NCI-H774 (cell line): Measurements from ENCODE around the gene MTUS2.

Experiments
- DNase-seq: peaks from one replicate; lab custom pipeline; 2025; lab: John Stamatoyannopoulos, UW

MTUS2 gene

DNA sequence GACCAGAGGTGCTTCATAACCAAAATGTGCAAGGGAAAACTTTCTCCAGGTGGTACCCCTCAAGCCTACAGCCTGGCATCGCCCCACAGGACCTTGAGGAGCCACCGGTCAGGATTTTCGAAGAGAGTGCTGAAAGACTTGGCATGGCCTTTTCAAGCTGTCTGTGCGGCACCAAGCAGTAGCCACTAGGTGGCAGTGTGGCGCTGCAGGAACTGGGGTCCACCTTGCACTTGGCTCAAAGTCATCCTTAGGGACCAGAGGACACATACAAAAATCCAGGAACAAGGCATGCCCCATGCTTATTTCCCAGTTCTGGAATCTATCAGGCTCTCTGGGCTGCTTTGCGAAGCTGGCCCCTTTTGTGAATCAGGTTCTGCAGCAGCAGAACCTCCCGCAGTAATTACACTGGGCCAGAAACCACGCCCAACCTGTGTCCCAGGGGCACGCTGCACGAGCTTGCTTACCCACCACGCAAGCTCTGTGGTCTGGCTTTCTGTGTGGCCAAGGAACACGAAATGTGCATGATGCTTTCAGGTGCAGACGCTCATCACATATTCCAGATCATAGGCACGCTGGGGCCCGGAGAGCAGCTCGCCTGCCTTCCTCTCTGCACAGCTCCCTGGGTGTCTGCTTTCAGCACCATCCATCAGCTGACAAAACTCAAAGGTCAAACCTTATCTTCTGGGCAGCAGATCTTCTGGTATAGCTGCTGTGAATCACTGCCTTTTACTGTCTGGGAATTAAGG is 688.2 kb downstream of the MTUS2 start:
- DNase-seq: peak; percentile 13

DNA sequence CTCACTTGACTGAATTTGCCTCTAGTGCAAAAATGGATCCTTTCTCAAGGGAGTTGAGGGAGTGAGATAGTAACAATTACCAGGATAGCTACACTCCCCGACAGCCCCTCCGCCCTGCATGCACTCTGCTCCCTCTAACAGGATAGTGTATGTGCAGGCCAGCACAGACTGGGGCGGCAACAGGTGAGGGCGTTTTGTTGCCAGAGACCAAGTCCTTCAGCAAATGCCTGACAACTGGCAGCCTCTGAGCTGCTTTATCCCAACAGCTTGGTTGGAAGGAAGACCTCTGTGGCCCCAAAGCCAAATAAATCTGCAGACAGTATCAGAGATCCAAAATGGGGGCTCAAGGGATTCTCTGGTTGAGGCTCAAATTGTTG is 688.7 kb downstream of the MTUS2 start:
- DNase-seq: no peak

DNA sequence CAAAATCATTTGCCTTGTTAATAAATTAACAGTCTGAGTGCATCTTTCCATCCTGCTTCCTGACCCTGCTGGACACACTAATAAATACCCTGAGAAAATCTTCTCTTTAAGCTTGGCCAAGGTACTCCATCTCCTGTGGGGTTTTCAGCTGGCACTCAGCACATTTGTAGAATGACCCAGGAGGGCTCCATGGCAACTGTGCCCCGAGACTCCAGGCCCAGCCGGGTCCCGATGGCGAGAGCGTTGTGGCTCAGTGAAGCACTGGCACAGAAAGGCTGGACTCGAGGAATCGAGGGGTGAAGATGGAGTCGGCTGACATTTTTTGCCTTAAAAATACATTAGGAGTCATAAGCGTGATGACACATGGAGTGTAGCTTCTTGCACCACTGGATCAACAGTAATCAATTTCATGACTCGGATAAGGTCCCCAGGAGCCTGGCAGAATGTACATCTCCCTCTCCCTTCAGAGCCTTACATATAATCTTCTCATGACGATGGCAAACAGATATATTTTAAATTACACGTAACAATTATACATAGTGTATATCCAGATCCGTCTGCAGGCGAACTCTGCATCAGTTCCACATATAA is 690.0 kb downstream of the MTUS2 start:
- DNase-seq: no peak

DNA sequence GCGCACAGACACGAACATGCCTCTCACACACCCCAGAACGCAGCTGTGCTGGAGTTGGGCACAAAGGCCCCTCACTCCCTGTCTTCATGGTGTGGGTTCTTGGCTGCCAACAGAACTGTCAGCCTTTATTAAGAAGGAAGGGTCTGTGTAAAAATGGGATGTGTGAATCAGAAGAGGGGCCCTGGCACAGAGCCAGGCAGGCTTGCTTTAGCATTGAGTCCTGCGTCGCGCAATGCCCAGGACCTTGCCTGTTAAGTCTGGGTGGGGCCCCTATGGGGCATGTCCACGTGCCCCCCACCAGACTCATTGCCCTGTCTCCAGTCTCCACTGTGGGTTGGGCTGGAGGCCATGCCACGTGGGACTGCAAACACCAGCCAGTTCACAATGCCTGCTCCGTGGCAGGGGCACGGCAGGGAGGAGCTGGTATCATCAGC is 690.5 kb downstream of the MTUS2 start:
- no peak for DNase-seq

DNA sequence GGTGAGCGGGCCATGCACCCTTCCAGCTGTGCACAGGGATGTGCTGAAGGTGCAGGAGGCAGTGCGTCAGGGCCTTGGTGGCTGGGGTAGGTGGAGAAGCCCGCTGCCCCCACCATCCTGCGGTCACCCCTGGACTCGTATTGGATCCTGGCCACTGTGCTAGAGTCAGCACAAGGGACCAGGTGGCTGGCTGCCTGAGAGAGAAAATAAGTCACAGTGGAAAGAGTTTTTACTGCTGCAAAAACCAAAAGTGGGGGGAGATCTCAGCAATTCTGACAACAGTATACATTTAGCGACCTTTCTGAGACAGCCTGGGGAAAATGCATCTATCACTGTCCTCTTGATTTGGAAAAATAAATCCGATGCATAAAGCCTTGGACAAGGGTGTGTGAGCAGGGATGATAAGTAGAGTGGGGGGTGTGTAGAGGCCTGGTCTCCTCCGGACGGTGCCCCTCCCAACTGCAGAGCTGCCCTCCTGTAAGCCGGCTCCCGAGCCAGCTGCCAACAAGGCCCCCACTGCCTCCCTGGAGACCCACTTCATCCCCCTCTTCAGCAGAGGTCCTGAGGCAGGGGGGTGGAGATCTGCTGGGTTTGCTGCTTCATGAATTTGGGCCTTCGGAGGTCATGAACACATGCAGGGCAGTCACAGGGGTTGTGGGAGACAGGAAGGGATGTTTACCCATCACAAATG is 691.1 kb downstream of the MTUS2 start:
- no peak for DNase-seq

DNA sequence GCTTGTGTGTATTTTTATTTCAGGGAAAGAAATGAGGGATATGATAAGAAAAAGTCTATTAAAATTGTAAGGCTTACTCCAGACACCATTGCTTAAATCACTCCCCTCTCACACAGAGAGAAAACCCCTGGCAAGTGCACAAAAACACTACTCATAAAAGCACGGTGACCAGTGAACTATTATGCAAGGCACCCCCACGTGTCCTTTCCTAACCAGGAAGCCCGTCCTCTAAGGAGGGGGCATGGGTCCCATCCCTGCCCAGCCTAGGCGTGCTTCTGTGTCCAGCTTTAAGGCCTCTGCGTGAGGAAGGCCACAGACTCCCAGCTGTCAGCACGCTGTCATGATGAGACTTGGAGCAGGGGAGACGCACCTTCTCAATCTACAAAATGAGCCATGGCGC is 691.8 kb downstream of the MTUS2 start:
- no peak for DNase-seq

DNA sequence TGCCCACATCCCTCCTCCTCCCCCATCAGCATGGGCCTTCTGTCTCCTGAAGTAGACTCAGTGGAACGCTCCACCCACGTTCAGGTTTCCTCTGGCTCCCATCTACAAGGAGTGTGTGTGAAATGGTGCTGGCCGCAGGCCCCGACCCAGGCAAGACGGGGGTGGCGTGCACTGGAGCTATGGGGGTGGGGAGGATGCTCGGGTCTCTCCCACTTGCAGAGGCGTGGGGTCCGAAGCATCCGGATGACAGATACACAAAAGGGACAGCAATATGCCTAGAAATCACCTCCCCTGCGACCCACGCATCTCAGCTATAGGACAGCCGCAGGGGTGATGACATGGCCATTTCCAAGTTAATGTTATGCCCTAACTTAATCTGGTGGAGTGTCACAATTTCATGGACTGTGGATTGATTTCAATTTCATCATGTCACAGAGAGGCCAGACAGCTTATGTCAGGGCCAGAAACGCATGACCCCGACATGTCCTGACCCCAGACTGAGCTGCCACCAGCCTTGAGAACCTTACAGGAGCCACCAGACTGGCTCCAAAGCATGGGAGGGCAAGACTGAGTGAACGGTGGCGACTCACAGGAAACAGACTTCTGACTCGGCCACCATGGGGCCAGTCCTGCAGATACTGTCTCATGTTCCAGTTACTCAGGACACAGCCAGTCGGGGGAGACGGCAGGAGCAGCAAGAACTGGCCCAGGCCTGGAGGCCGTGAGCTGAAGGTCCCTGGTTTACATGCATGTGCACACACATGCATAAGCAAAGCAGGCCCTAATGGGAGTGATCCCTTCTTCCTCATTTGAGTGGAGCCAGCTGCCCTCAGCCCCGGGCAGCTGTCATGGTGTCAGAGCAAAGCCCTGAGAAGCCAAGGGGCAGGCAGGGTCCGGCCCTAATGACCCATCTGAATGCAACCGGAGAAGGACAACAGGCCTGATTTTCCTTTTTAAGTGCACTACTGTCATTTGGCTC is 693.2 kb downstream of the MTUS2 start:
- DNase-seq: no peak

DNA sequence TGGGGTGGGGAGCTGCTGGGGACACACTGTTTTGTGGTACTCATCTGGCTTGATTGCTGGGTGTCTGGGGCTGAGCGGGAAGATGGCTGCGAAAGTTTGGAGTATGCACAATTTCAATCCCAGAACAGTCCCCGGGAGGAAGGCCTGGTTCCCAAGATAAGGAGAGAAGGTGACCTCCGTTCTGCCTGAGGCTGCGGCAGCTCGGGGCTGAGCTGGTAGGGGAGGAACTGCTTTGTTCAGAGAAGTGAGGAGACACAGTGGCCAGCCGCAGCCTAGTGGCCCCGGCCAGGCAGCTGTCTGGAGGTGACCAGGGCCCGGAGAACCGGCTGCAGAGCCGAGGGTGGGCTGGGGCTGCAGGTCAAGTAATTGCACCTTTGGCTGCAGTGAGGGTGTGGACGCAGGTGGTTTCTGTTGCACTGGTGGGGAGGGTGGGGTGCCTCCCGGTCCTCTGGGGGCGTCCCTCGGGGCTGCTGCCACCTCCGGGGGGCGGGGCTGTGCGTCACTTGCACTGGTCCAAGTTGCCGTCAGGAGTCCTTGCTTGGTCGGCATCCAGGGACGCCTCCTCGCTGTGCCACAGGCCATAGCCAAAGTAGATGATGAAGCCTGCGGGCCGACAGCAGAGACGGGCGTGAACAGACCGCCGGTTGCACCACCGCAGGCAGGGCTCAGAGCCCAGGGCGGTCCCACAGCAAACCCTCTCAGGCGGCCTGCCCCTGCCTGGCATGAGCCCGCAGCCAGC is 694.0 kb downstream of the MTUS2 start:
- DNase-seq: no peak

DNA sequence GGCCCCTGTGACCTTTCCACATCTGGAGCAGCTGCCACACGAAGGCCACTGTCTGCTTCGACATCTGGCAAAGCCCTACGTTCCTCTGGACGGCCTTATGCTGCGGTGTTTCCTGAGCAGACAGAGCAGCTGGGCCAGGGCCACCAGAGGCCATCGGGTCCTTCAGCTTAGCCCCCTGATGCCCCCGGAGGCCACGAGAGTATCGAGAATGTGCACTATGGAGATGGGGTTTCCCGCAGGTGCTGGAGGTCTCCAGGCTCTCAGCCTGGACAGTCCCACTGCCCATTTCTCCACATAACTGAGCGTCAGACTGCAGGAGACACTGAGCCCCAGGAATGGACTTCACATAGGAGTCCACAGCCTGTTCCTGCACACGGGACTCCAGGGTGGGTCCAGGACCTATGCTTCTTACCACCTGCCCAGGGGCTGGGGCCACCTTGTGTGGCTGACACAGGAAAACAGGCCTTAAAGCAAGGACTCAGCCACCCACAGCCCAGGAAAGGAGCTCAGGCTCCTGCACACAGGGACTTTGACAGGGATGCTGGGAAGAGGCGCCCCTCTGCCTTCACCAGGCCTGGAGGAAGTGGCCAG is 694.7 kb downstream of the MTUS2 start:
- DNase-seq: no peak

DNA sequence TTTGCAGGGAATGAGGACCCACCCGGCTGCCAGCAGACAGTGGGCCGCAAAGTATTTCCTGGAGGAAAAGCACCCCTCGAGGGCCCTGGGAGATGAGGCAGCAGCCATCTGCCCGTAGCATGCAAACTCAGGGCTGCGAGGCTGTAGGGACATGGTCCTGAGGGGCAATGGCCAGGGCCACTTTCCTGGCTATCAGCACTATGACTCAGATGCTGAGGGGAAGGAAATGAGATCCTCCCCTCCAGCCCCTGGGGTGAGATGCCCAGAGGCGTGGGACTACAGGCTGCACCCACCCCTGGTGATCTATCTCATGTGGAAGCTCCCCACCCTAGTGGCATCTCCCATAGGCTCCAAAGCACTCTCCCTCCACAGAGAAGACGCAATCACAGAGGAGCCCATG is 695.2 kb downstream of the MTUS2 start:
- no peak for DNase-seq

DNA sequence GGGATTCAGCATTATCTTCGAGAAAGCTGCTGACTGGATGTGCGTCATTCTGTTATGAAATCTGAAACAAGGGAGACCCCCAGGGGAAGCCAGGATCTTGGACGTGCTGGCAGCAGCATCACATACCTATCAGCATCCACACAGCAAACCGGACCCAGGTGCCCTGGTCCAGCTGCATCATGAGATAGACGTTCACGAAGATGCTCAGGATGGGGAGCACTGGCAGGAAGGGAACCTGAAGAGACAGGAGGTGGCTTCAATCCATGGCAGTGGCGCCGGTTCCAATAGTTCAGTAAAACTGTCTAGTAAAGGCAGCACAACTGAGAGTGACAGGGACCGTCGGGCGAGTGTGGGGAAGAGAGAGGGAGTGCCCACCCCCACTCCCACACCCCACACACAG is 695.9 kb downstream of the MTUS2 start:
- no peak for DNase-seq

DNA sequence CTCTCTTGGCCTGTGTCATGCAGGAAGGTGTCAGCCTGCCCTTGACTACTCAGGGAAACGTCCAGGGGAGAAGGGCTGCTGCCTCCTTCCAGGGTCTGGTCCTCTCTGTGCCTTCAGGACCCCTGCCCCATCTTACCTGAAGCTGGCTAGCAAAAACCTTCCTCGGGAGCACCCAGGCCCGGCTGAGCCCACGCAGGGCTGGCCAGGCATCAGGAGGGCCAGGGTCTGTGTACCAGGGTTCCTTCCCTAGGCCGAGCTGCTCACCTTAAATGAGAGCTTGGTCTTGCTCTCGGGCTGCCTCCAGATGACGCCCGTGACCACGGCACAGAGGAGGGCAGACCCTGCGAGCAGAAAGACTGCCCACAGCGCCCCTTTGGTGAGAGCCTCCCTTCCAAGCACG is 696.7 kb downstream of the MTUS2 start:
- DNase-seq: no peak

DNA sequence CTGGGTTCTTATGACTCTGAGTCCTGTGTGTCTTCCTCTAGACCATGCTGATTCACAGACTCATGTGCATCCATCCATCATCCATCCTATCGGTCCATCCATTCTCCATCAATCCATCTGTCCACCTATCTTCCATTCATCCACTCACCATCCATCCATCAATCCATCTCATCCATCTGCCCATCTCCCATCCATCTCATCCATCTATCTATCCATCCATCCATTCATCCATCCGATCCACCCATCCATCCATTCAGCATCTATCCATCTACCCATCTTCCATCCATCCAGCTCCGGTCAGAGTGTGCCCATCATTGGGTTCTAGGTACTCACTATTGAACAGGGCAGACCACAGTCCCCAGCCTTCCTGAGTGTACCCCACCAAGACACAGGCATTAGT is 699.8 kb downstream of the MTUS2 start:
- DNase-seq: no peak

DNA sequence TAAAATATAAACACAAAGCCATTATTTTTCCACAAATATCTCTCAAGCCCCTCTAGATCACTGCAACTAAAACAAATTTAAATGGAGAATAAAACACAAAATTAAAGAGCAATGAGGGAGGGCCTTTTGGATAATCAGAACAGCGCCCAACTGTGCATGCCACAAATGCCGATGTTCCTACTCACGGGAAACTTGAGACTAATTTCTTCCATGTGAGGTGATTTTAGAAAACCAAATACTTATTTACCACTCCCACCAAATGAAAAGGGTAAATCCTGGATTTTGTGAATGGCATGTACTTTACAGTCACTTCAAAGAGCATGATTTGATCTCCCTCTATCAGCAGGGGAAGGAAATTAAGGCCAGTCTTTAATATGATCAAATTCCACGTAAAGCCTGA is 700.5 kb downstream of the MTUS2 start:
- DNase-seq: no peak

DNA sequence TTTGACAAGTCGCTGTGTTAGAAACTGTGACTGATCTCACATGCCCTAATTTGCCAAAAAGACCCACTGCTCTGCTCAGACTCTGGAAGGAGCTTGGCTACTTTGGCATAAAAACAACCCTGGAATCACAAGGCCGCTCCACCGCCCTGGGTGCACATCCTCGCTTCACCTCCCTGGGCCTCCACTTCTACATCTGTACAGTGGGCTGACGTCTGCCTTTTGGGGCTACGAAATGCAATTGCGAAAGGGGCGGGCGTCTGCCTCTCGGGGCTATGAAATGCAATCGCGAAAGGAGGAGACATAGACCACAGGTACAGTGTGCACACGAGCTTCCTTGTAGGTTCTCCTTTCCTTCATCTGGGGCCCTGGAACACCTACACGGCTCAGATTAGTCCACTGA is 701.2 kb downstream of the MTUS2 start:
- no peak for DNase-seq

DNA sequence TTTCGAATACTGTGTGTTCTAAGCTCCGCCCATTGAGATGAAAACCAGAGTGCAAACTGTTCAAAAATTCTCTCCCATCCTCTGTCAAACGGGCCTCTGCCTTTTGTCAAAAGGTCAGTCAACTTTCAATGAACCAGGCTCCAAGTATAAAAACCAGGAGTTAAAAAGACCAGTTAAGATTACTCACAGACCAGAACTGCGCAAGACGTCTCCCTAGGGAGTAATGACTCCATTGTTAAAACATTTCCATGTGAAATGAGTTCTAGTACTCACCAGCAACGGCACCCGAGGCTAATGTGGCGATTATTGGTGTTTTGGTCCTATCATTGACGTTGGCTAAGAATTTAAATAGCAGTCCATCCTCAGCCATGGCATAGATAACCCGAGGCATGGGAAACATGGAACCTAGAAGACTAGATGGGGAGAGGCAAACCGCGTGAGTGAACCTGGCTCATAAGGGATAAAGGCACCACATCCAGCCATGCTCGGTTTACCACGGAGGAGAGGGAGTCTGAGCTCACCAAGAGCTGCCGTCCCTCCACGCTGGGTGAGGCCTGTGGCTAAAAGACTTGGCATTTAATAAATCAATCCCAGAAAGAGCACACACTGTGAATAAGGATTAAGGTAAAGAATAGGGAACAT is 702.0 kb downstream of the MTUS2 start:
- no peak for DNase-seq

DNA sequence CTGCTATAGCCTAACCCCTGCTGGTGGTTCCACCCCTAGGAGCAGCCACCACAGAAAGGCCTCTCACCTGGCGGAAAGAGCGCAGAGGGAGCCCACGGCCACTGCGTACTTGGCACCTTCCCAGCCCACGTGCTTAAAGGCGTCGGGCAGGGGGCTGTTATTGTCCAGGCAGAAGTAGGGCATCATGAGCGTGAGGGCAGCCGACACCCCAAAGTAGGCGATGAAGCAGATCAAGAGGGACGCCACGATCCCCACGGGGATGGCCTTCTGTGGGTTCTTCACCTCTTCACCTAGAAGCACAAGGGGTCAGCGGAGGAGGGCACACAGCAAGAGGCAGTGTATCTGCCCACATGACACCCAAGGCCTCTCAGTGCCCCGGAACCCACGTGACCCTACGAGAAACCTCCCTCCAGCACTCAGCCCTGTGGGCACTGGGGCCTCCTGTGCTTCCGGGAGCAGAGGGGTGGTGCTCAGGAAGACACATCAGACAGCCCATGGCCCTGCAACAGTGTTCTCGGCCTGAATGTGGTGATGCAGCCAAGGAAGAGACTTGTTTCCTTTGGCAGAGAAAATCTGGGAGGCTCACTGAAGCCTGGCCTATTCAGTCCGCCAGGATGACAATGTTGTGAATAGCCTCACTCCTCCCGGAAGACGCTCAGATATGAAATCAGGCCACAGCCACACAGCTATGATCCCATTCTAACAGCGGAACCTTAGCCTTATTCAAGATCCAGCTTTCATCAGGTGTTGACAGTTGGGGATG is 703.2 kb downstream of the MTUS2 start:
- no peak for DNase-seq

DNA sequence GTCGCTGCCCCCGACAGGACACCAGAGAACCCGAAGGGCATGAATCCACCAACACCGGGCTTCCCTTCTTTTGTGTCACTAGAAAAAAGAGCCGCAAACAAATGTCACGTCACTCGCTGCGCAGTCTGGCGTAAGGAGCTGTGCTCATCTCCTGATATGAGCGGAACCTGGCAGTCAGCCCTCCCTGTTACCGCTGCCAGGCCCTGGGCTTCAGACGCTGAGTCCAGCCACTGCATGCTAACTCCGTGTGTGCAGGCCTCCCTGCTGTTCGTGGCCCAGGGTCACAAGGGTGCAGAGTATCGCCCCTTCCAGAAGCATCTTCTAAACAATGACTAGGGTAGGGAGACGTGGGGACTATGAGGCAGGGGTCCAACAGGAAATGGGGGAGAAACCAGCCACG is 704.0 kb downstream of the MTUS2 start:
- no peak for DNase-seq

DNA sequence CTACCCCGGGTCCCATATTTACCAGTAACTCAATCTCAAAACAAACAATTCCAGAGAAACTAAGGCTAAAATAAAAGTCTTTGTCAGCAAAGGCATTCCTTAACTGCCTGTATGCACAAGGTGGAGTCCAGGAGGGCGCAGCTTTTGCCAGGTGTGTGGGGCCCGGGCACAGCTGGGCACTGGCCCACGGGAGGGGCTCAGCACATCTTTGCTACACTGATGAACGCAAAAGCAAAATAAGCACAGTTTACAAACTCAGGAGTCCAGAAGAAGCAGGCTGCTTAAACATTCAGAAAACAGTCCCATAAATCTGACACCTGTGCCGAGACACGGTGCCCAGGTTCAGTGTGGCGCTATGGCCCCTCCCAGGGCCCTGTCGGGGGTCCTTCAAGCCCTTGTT is 704.5 kb downstream of the MTUS2 start:
- no peak for DNase-seq

DNA sequence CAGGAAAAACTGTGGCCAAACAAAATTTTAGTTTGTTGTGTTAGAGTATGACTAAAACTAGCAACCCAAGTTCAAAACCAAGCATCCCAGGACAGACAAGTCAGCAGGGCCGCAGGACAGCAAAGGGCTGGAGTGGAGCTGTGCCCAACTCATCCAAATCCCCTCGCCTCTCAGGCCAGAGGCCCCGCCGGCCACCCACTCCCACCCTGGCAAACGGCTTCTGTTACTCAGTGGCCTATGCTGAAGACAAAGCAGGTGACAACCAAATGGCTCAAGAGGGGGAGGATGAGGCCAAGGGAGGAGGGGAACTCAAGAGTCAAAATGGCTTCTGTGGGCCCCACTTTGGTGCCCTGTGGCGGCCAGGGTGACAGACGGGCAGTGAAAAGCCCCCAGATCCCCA is 705.6 kb downstream of the MTUS2 start:
- DNase-seq: no peak
